Activated naive CD8-positive, alpha-beta T cell treated with anti-CD3 and anti-CD28 coated beads for 36 hours (primary cell): ENCODE measurements around the gene RNF220. TPM values are rescaled to one million over a fixed set of nuclear protein-coding genes. Genes with fewer than 3 reads are reported as not detected.

Experiments used
- DNase-seq: peaks from one replicate; pipeline ENCODE4 v3.0.0; 2021
- H3K27ac Mint-ChIP-seq: one replicate; pipeline ENCODE4 v1.8.0; 2022; ENCODE audit warnings: mild to moderate bottlenecking, moderate library complexity, mixed read lengths
- H3K27me3 Mint-ChIP-seq: one replicate; pipeline ENCODE4 v1.8.0; 2022; ENCODE audit warnings: mild to moderate bottlenecking, mixed read lengths
- H3K36me3 Mint-ChIP-seq: one replicate; pipeline ENCODE4 v1.8.0; 2021; ENCODE audit warnings: mild to moderate bottlenecking, mixed read lengths
- H3K4me1 Mint-ChIP-seq: one replicate; pipeline ENCODE4 v1.8.0; 2021; ENCODE audit warnings: mixed read lengths
- H3K4me3 Mint-ChIP-seq: one replicate; pipeline ENCODE4 v1.8.0; 2022; ENCODE audit warnings: mild to moderate bottlenecking, moderate library complexity, mixed read lengths
- H3K9me3 Mint-ChIP-seq: one replicate; pipeline ENCODE4 v1.8.0; 2022; ENCODE audit warnings: mixed read lengths
- total RNA-seq, 2 experiments: library from RNA; stranded (reverse); gene quantifications; one replicate each; pipeline ENCODE4 v1.2.3, GENCODE V29; 2021

The RNF220 gene
- total RNA-seq, 2 experiments from 2014 or later, result 99.0 to 108 TPM

GRCh38 chr1:44616991-44617702, 212.1 kb downstream of the RNF220 start:
- Mint-ChIP-seq H3K9me3 (no peaks in the 10 kb centered on the region), H3K36me3 (no peaks in the 10 kb centered on the region), H3K4me1 (no peaks in the 10 kb centered on the region), H3K4me3 (no peak overlapping the region), H3K27me3 (no peaks in the 10 kb centered on the region), H3K27ac (no peak overlapping the region)
- DNase-seq, result no peak

GRCh38 chr1:44617703-44618029, 212.6 kb downstream of the RNF220 start:
- Mint-ChIP-seq H3K27me3 (no peaks in the 10 kb centered on the region), H3K4me3 (no peak overlapping the region), H3K27ac (no peak overlapping the region), H3K9me3 (no peaks in the 10 kb centered on the region), H3K36me3 (no peaks in the 10 kb centered on the region), H3K4me1 (no peaks in the 10 kb centered on the region)
- DNase-seq, result no peak

- H3K27me3 Mint-ChIP-seq, result no peaks in the 10 kb centered on the region
- H3K4me3 Mint-ChIP-seq, result no peak overlapping the region
- no peaks in the 10 kb centered on the region for H3K9me3 Mint-ChIP-seq
- H3K27ac Mint-ChIP-seq, result no peak overlapping the region
- no peaks in the 10 kb centered on the region for H3K36me3 Mint-ChIP-seq
- no peaks in the 10 kb centered on the region for H3K4me1 Mint-ChIP-seq
- DNase-seq, result no peak
Observed at GRCh38 chr1:44619261-44619900, 214.3 kb downstream of the RNF220 start.

- H3K4me1 Mint-ChIP-seq, result no peaks in the 10 kb centered on the region
- no peaks in the 10 kb centered on the region for H3K36me3 Mint-ChIP-seq
- H3K9me3 Mint-ChIP-seq, result no peaks in the 10 kb centered on the region
- H3K27me3 Mint-ChIP-seq, result no peaks in the 10 kb centered on the region
- no peak overlapping the region for H3K4me3 Mint-ChIP-seq
- no peak for DNase-seq
- no peak overlapping the region for H3K27ac Mint-ChIP-seq
Observed at GRCh38 chr1:44620072-44620471, 215.0 kb downstream of the RNF220 start.

GRCh38 chr1:44621841-44622286, 216.8 kb downstream of the RNF220 start:
- Mint-ChIP-seq H3K36me3 (no peaks in the 10 kb centered on the region), H3K27me3 (no peaks in the 10 kb centered on the region), H3K27ac (no peak overlapping the region), H3K4me1 (no peaks in the 10 kb centered on the region), H3K4me3 (no peak overlapping the region), H3K9me3 (no peaks in the 10 kb centered on the region)
- no peak for DNase-seq

GRCh38 chr1:44624268-44624901, 219.3 kb downstream of the RNF220 start:
- DNase-seq, result no peak
- Mint-ChIP-seq H3K27me3 (no peaks in the 10 kb centered on the region), H3K4me1 (no peaks in the 10 kb centered on the region), H3K27ac (no peak overlapping the region), H3K4me3 (no peak overlapping the region), H3K36me3 (no peaks in the 10 kb centered on the region), H3K9me3 (no peaks in the 10 kb centered on the region)

GRCh38 chr1:44625348-44625747, 220.3 kb downstream of the RNF220 start:
- no peaks in the 10 kb centered on the region for H3K9me3 Mint-ChIP-seq
- H3K27ac Mint-ChIP-seq, result no peak overlapping the region
- H3K36me3 Mint-ChIP-seq, result no peaks in the 10 kb centered on the region
- H3K4me3 Mint-ChIP-seq, result no peak overlapping the region
- H3K27me3 Mint-ChIP-seq, result no peaks in the 10 kb centered on the region
- no peaks in the 10 kb centered on the region for H3K4me1 Mint-ChIP-seq
- no peak for DNase-seq

- H3K36me3 Mint-ChIP-seq, result peaks cover 14% of the 10 kb centered on the region
- H3K4me3 Mint-ChIP-seq, result no peak overlapping the region
- no peak for DNase-seq
- H3K27ac Mint-ChIP-seq, result no peak overlapping the region
- peaks cover 23% of the 10 kb centered on the region for H3K4me1 Mint-ChIP-seq
- no peaks in the 10 kb centered on the region for H3K9me3 Mint-ChIP-seq
- no peaks in the 10 kb centered on the region for H3K27me3 Mint-ChIP-seq
Observed at GRCh38 chr1:44628962-44629756, 224.1 kb downstream of the RNF220 start.

GRCh38 chr1:44630116-44630515, 225.1 kb downstream of the RNF220 start:
- Mint-ChIP-seq H3K27ac (peak overlapping the region; percentile 95), H3K27me3 (no peaks in the 10 kb centered on the region), H3K4me3 (peak overlapping the region; percentile 90), H3K4me1 (peaks cover 31% of the 10 kb centered on the region), H3K9me3 (no peaks in the 10 kb centered on the region), H3K36me3 (peaks cover 22% of the 10 kb centered on the region)
- no peak for DNase-seq

- peaks cover 31% of the 10 kb centered on the region for H3K36me3 Mint-ChIP-seq
- no peaks in the 10 kb centered on the region for H3K9me3 Mint-ChIP-seq
- peak overlapping the region; percentile 95 for H3K27ac Mint-ChIP-seq
- peaks cover 33% of the 10 kb centered on the region for H3K4me1 Mint-ChIP-seq
- peak overlapping the region; percentile 90 for H3K4me3 Mint-ChIP-seq
- no peaks in the 10 kb centered on the region for H3K27me3 Mint-ChIP-seq
- no peak for DNase-seq
Observed at GRCh38 chr1:44631333-44631646, 226.2 kb downstream of the RNF220 start.

- DNase-seq, result peak; percentile 92
- Mint-ChIP-seq H3K27me3 (no peaks in the 10 kb centered on the region), H3K36me3 (peaks cover 31% of the 10 kb centered on the region), H3K27ac (peak overlapping the region; percentile 96), H3K9me3 (no peaks in the 10 kb centered on the region), H3K4me3 (peak overlapping the region; percentile 90), H3K4me1 (peaks cover 33% of the 10 kb centered on the region)
Observed at GRCh38 chr1:44631647-44632539, 226.8 kb downstream of the RNF220 start.

GRCh38 chr1:44632598-44632997, 227.5 kb downstream of the RNF220 start:
- H3K4me1 Mint-ChIP-seq, result peaks cover 33% of the 10 kb centered on the region
- no peaks in the 10 kb centered on the region for H3K9me3 Mint-ChIP-seq
- H3K27me3 Mint-ChIP-seq, result no peaks in the 10 kb centered on the region
- peak overlapping the region; percentile 90 for H3K4me3 Mint-ChIP-seq
- DNase-seq, result no peak
- H3K27ac Mint-ChIP-seq, result peak overlapping the region; percentile 96
- peaks cover 31% of the 10 kb centered on the region for H3K36me3 Mint-ChIP-seq

GRCh38 chr1:44634606-44635189, 229.6 kb downstream of the RNF220 start:
- Mint-ChIP-seq H3K36me3 (peaks cover 31% of the 10 kb centered on the region), H3K4me3 (peak overlapping the region; percentile 22), H3K27me3 (no peaks in the 10 kb centered on the region), H3K9me3 (no peaks in the 10 kb centered on the region), H3K27ac (peak overlapping the region; percentile 62), H3K4me1 (peaks cover 33% of the 10 kb centered on the region)
- DNase-seq, result no peak

GRCh38 chr1:44635439-44635838, 230.4 kb downstream of the RNF220 start:
- no peak for DNase-seq
- H3K36me3 Mint-ChIP-seq, result peaks cover 31% of the 10 kb centered on the region
- peaks cover 33% of the 10 kb centered on the region for H3K4me1 Mint-ChIP-seq
- no peaks in the 10 kb centered on the region for H3K9me3 Mint-ChIP-seq
- no peak overlapping the region for H3K27ac Mint-ChIP-seq
- H3K4me3 Mint-ChIP-seq, result no peak overlapping the region
- H3K27me3 Mint-ChIP-seq, result no peaks in the 10 kb centered on the region
